ENCODE measurements around the gene RMRP.
"Not testable (repeated sequence)": the region's sequence is repeated elsewhere in the genome, so short reads cannot be mapped to it uniquely, and the experiment has no call there.

RMRP gene

GRCh38 chr9:35664531-35665470 is 7.0 kb upstream of the RMRP start, which contains the start of gene ARHGEF39:
TSS of gene ARHGEF39 (minus strand) at chr9:35665195. CDS start at chr9:35665169, 26 bp downstream.
- peak; percentile 56 for DNase-seq (ENCODE audit: low spot score)

GRCh38 chr9:35662437-35662836 is 4.6 kb upstream of the RMRP start:
- DNase-seq (ENCODE audit: low spot score), result no peak

- DNase-seq (ENCODE audit: low spot score), result peak; percentile 60
These were observed 4.0 kb upstream of the RMRP start for GRCh38 chr9:35661756-35662350.

- DNase-seq (ENCODE audit: low spot score), result no peak
These were observed 3.2 kb upstream of the RMRP start for GRCh38 chr9:35660966-35661415.

GRCh38 chr9:35659340-35659739 is 1.5 kb upstream of the RMRP start:
- no peak for DNase-seq (ENCODE audit: low spot score)

- no peak for DNase-seq (ENCODE audit: low spot score)
These were observed 1.1 kb upstream of the RMRP start for GRCh38 chr9:35658968-35659220.

- peak; percentile 81 for DNase-seq (ENCODE audit: low spot score)
These were observed 533 bp upstream of the RMRP start, which contains the start of gene CCDC107 for GRCh38 chr9:35658137-35658967. TSS of gene CCDC107 (plus strand) at chr9:35658292. CDS start at chr9:35658380, 88 bp downstream.

GRCh38 chr9:35656831-35657545 is 831 bp downstream of the RMRP start:
- DNase-seq (ENCODE audit: low spot score), result no peak

- DNase-seq (ENCODE audit: low spot score), result no peak
These were observed 1.5 kb downstream of the RMRP start for GRCh38 chr9:35656348-35656747.

GRCh38 chr9:35653611-35654010 is 4.2 kb downstream of the RMRP start:
- DNase-seq (ENCODE audit: low spot score), result no peak

- DNase-seq (ENCODE audit: low spot score), result no peak
These were observed 5.0 kb downstream of the RMRP start for GRCh38 chr9:35652829-35653209.

- no peak for DNase-seq (ENCODE audit: low spot score)
These were observed 5.6 kb downstream of the RMRP start for GRCh38 chr9:35651956-35652828.

- peak; percentile 45 for DNase-seq (ENCODE audit: low spot score)
These were observed 7.3 kb downstream of the RMRP start, which contains the start of gene SIT1 for GRCh38 chr9:35650341-35651158. TSS of gene SIT1 (minus strand) at chr9:35650931. CDS start at chr9:35650853, 78 bp downstream.

GRCh38 chr9:35649431-35650340 is 8.1 kb downstream of the RMRP start:
- peak; percentile 55 for DNase-seq (ENCODE audit: low spot score)

- DNase-seq (ENCODE audit: low spot score), result peak; percentile 91
These were observed 11.1 kb downstream of the RMRP start for GRCh38 chr9:35646533-35647265.

GRCh38 chr9:35646153-35646532 is 11.7 kb downstream of the RMRP start:
- no peak for DNase-seq (ENCODE audit: low spot score)

- DNase-seq (ENCODE audit: low spot score), result not testable (repeated sequence)
These were observed 12.1 kb downstream of the RMRP start for GRCh38 chr9:35645736-35646135.

GRCh38 chr9:35643046-35643445 is 14.8 kb downstream of the RMRP start:
- no peak for DNase-seq (ENCODE audit: low spot score)
